Left cardiac atrium (tissue), 4 donors: Measurements from ENCODE around the gene METTL23. TPM values are rescaled to one million over a fixed set of nuclear protein-coding genes. Genes with fewer than 3 reads are reported as not detected.
A peak's percentile ranks its signal among the peaks of the same experiment; 100 is the strongest.
"Not testable (repeated sequence)": the region's sequence is repeated elsewhere in the genome, so short reads cannot be mapped to it uniquely, and the experiment has no call there.

Experiments
- ATAC-seq, 2 donors: fragments of 200-7000 bp; cut with Tn5 transposase; one replicate each; pipeline ENCODE4 v1.9.1; 2020; ENCODE audit warnings: mild to moderate bottlenecking in 2 of 2, moderate library complexity in 2 of 2
- DNase-seq: peaks from one replicate; pipeline ENCODE4 v3.0.0-alpha.2; 2020
- intact Hi-C, 2 donors: fragments of 100-400 bp; cut with DNase I; formaldehyde crosslinking; loops; one replicate each; pipeline versions ENCODE4 v1.14.1 to v1.15.1; 2022 to 2023
- total RNA-seq, 2 donors: library from RNA; stranded (reverse); fragmentation: NEBNext Ultra II Directional; extraction: Animal tissue kit (Norgen Biotek cat#: 25700); gene quantifications; one replicate each; pipeline ENCODE4 v1.2.1, GENCODE V29; 2021
- donor health status: DM: no; HTN: yes; CAD: no.
- donor health status: DM: no; HTN: yes; CAD: no; lungs with severe emphysema.
- donor health status: DM: yes; HTN: yes; CAD: no.
- donor health status: Dilated cardiomyopathy.

The METTL23 gene
- total RNA-seq, 2 donors from 2014 or later = 22.0 to 25.7 TPM

GRCh38 chr17:76690596-76691280 is 35.9 kb upstream of the METTL23 start:
- no peak for ATAC-seq
- no peak for DNase-seq
- intact Hi-C loops = no loop called here

GRCh38 chr17:76691379-76692191 is 35.1 kb upstream of the METTL23 start:
- ATAC-seq = no peak
- no peak for DNase-seq
- intact Hi-C loops = no loop called here

GRCh38 chr17:76695059-76695831 is 31.4 kb upstream of the METTL23 start:
- intact Hi-C loops = no loop called here
- DNase-seq (no peak), ATAC-seq (no peak)

GRCh38 chr17:76696763-76697701 is 29.6 kb upstream of the METTL23 start:
- intact Hi-C loops = no loop called here
- ATAC-seq (peak in 1 of 2 donors; percentile 20), DNase-seq (peak; percentile 75)

GRCh38 chr17:76697702-76698465 is 28.8 kb upstream of the METTL23 start:
- ATAC-seq = peak; percentile 39 to 41
- peak; percentile 53 for DNase-seq
- intact Hi-C loops = no loop called here

GRCh38 chr17:76698466-76698977 is 28.1 kb upstream of the METTL23 start:
- peak in 1 of 2 donors; percentile 16 for ATAC-seq
- DNase-seq, intact Hi-C loops: not testable (repeated sequence)

- DNase-seq = no peak
- ATAC-seq = peak; percentile 3 to 11
- intact Hi-C loops = no loop called here
Observed at GRCh38 chr17:76700270-76700616, 26.4 kb upstream of the METTL23 start.

GRCh38 chr17:76700617-76701470 is 25.8 kb upstream of the METTL23 start:
- DNase-seq = peak; percentile 79
- peak; percentile 78 to 79 for ATAC-seq
- intact Hi-C loops = no loop called here

- intact Hi-C loops = no loop called here
- no peak for ATAC-seq
- DNase-seq = no peak
Observed at GRCh38 chr17:76701471-76701967, 25.1 kb upstream of the METTL23 start.

GRCh38 chr17:76702076-76702475 is 24.6 kb upstream of the METTL23 start:
- no peak for DNase-seq
- intact Hi-C loops = no loop called here

GRCh38 chr17:76702941-76703637 is 23.6 kb upstream of the METTL23 start:
- DNase-seq = no peak
- intact Hi-C loops = no loop called here
- no peak for ATAC-seq

More at GRCh38 chr17:76702076-76702475, 24.6 kb upstream of the METTL23 start:
- ATAC-seq = no peak

GRCh38 chr17:76704805-76705204 is 21.8 kb upstream of the METTL23 start:
- no peak for ATAC-seq
- no peak for DNase-seq
- intact Hi-C loops = no loop called here

- no peak for ATAC-seq
- intact Hi-C loops = no loop called here
- DNase-seq = no peak
Observed at GRCh38 chr17:76706817-76707216, 19.8 kb upstream of the METTL23 start.

GRCh38 chr17:76707985-76708807 is 18.4 kb upstream of the METTL23 start:
- peak; percentile 1 to 5 for ATAC-seq
- peak; percentile 51 for DNase-seq
- intact Hi-C loops = no loop called here
